ENCODE data around the gene TMEM151A. TPM values are rescaled to one million over a fixed set of nuclear protein-coding genes. Genes with fewer than 3 reads are reported as not detected.
A peak's percentile ranks its signal among the peaks of the same experiment; 100 is the strongest.
"Not testable (repeated sequence)": the region's sequence is repeated elsewhere in the genome, so short reads cannot be mapped to it uniquely, and the experiment has no call there.

Gene TMEM151A
- polyA plus RNA-seq, 10 donors: 0.08 TPM; not detected in 9

- DNase-seq: no peak
These were observed 5.9 kb downstream of the TMEM151A start for GRCh38 chr11:66297610-66298009.

- DNase-seq: no peak
These were observed 7.5 kb downstream of the TMEM151A start for GRCh38 chr11:66299186-66299585.

- no peak for DNase-seq
These were observed 11.0 kb downstream of the TMEM151A start for GRCh38 chr11:66302656-66303055.

GRCh38 chr11:66309475-66309874 lies 17.8 kb downstream of the TMEM151A start:
- no peak for DNase-seq

GRCh38 chr11:66310324-66310723 lies 18.6 kb downstream of the TMEM151A start:
- no peak for DNase-seq

- DNase-seq: not testable (repeated sequence)
These were observed 19.2 kb downstream of the TMEM151A start for GRCh38 chr11:66310803-66311440.

- no peak for DNase-seq
These were observed 19.8 kb downstream of the TMEM151A start for GRCh38 chr11:66311470-66311964.

GRCh38 chr11:66311965-66312548 lies 20.4 kb downstream of the TMEM151A start:
- peak; percentile 89 to 98 (median 93) for DNase-seq

- peak; percentile 98 to 99 (median 99) for DNase-seq
These were observed 21.0 kb downstream of the TMEM151A start for GRCh38 chr11:66312549-66313320.

- peak in 2 of 3 donors; percentile 85 to 97 for DNase-seq
These were observed 21.9 kb downstream of the TMEM151A start for GRCh38 chr11:66313321-66314185.

GRCh38 chr11:66314186-66314501 lies 22.4 kb downstream of the TMEM151A start:
- DNase-seq: no peak

GRCh38 chr11:66314561-66315497 lies 23.1 kb downstream of the TMEM151A start:
- no peak for DNase-seq

- DNase-seq: no peak
These were observed 23.8 kb downstream of the TMEM151A start for GRCh38 chr11:66315498-66315885.

- peak in 1 of 3 donors; percentile 42 for DNase-seq
These were observed 24.5 kb downstream of the TMEM151A start for GRCh38 chr11:66315921-66316811.

GRCh38 chr11:66316849-66317251 lies 25.2 kb downstream of the TMEM151A start, which contains the start of gene CD248:
Gene CD248, minus strand, starts transcription at chr11:66317044. Its CDS starts 17 bp downstream, at chr11:66317027.
- DNase-seq: peak; percentile 86 to 94 (median 90)

GRCh38 chr11:66317322-66317722 lies 25.6 kb downstream of the TMEM151A start:
- DNase-seq: peak; percentile 60 to 86 (median 64)

GRCh38 chr11:66317723-66318599 lies 26.3 kb downstream of the TMEM151A start:
- DNase-seq: peak; percentile 47 to 80 (median 77)

GRCh38 chr11:66318600-66318970 lies 26.9 kb downstream of the TMEM151A start:
- no peak for DNase-seq
